Aorta (tissue), 5 donors: ENCODE results near the gene DTX3. TPM values are rescaled to one million over a fixed set of nuclear protein-coding genes. Genes with fewer than 3 reads are reported as not detected.
"Not testable (repeated sequence)": the region's sequence is repeated elsewhere in the genome, so short reads cannot be mapped to it uniquely, and the experiment has no call there.

Source experiments
- ATAC-seq: fragments of 200-7000 bp; cut with Tn5 transposase; one replicate; pipeline ENCODE4 v1.9.1; 2022; ENCODE audit warnings: moderate library complexity; ENCODE audit not compliant: low FRiP score
- DNase-seq, 2 donors: peaks; one replicate each; pipeline ENCODE4 v3.0.0-alpha.2; 2020
- H3K27ac ChIP-seq, 2 donors: one replicate each; pipeline ENCODE4 v1.5.1; 2013; ENCODE audit warnings: low read length in 2 of 2, mild to moderate bottlenecking in 2 of 2, moderate library complexity in 2 of 2, control low read depth in 1 of 2, inconsistent platforms in 1 of 2, low read depth in 1 of 2
- H3K27me3 ChIP-seq, 2 donors: one replicate each; pipeline ENCODE4 v1.6.1; 2013; ENCODE audit warnings: control low read depth in 1 of 2, low read length in 1 of 2, mild to moderate bottlenecking in 1 of 2, moderate library complexity in 1 of 2; ENCODE audit not compliant: insufficient read depth in 2 of 2, control insufficient read depth in 1 of 2
- H3K36me3 ChIP-seq, 2 donors: one replicate each; pipeline ENCODE4 v1.6.1; 2013; ENCODE audit warnings: control low read depth in 1 of 2, low read length in 1 of 2, mild to moderate bottlenecking in 1 of 2; ENCODE audit not compliant: insufficient read depth in 2 of 2, control insufficient read depth in 1 of 2
- H3K4me1 ChIP-seq, 2 donors: one replicate each; pipeline ENCODE4 v1.6.1; 2013; ENCODE audit warnings: low read length in 2 of 2, control low read depth in 1 of 2, mild to moderate bottlenecking in 1 of 2, moderate library complexity in 1 of 2; ENCODE audit not compliant: insufficient read depth in 2 of 2, control insufficient read depth in 1 of 2
- H3K4me3 ChIP-seq, 2 donors: one replicate each; pipeline ENCODE4 v1.5.1; 2013; ENCODE audit warnings: low read length in 2 of 2, control low read depth in 1 of 2, mild to moderate bottlenecking in 1 of 2
- H3K9me3 ChIP-seq: one replicate; pipeline ENCODE4 v1.6.1; 2013; ENCODE audit warnings: mild to moderate bottlenecking, low read length; ENCODE audit not compliant: control insufficient read depth
- WGBS, 2 donors: extraction: QIAGEN DNeasy Blood & Tissue Kit; methylation state at CpG; one replicate each; pipeline ENCODE4 v1.1.7; 2013; 5-methylcytosine and 5-hydroxymethylcytosine counted together
- intact Hi-C, 2 donors: fragments of 100-400 bp; cut with DNase I; formaldehyde crosslinking; loops; one replicate each; pipeline versions ENCODE4 v1.14.2 to v1.15.0; 2022
- polyA plus RNA-seq, 2 donors: library from polyadenylated mRNA; stranded (reverse); fragments of 200-250 nt; gene quantifications; one replicate each; pipeline ENCODE4 v1.2.3, GENCODE V29; 2013
- total RNA-seq, 2 donors: library from RNA; stranded (reverse); fragmentation: NEBNext Ultra II Directional; extraction: Animal tissue kit (Norgen Biotek cat#: 25700); gene quantifications; one replicate each; pipeline ENCODE4 v1.2.1, GENCODE V29; 2021
- donor health status: healthy with polysubstance abuse.
- donor health status: Bipolar disorder and iron deficiency.
- donor health status: DM: no; HTN: no; CAD: no.
- donor health status: DM: no; HTN: no; CAD: no.
- donor health status: DM: yes; HTN: yes; CAD: no.

DTX3 gene
- total and polyA plus RNA-seq, 4 donors, result 14.0 to 123 (median 47.3) TPM

DNA sequence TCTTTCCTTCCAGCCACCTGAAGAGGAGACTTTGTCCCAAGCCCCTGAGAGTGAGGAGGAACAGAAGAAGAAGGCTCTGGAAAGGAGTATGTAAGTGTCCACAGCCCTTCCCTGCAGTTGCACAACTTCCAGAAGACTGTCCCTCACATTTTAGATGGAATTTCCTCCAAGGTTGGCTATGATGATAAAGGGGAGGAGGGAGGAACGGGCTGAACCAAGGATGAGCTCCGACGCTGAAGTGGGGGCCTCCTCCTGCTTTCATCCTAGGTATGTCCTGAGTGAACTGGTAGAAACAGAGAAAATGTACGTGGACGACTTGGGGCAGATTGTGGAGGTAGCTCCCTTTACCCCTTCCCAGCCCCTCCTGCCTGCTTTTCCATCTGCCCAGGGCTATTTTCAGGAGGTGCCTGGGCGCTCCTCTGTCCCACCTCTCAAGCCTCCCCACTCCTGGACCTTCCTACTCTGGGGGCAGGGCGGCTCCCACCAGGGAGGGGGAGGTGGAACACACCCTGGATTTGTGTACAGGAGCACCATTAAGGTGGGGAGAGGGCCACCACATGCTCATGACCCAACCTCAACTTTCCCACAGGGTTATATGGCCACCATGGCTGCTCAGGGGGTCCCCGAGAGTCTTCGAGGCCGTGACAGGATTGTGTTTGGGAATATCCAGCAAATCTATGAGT is 8.9 kb downstream of the DTX3 start:
- Histone ChIP-seq H3K27ac (no peak overlapping the region), H3K9me3 (no peaks in the 10 kb centered on the region), H3K36me3 (peaks cover 0 to 7% of the 10 kb centered on the region in 2 donors), H3K27me3 (no peaks in the 10 kb centered on the region), H3K4me1 (no peaks in the 10 kb centered on the region), H3K4me3 (no peak overlapping the region)
- DNase-seq, result no peak
- no peak for ATAC-seq
- 84 to 89% methylated on average over 10 of the region's 10 CpGs for WGBS, 2 donors
- intact Hi-C loops, result no loop called here

DNA sequence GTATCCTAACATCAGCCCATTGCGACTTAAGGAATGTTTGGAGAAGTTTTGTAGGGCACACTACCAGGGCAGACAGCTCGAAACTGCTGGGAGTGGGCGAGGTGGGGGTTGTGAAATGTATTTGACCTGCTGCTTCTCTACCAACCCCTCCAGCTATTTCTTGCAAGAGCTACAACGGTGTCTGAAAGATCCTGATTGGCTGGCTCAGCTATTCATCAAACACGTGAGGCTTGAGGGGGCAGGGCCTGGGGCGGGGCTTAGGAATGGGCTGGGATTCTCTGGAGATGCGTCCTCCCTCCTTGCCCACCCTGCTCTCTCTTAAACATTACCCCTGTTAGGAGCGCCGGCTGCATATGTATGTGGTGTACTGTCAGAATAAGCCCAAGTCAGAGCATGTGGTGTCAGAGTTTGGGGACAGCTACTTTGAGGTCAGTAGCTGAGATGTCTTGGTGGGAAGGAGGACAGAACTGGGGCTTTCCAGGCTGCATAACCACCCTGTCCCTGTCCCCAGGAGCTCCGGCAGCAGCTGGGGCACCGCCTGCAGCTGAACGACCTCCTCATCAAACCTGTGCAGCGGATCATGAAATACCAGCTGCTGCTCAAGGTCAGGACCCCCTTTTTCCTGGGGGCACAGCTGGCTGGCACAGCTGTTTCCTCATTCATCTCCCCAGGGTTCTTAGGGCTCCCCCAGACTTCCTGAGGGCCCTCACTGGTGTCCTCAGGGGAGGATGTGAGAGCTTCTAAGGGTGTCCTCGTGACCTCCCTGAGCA is 9.7 kb downstream of the DTX3 start:
- no peaks in the 10 kb centered on the region for H3K27me3 ChIP-seq
- H3K27ac ChIP-seq, result no peak overlapping the region
- H3K9me3 ChIP-seq, result no peaks in the 10 kb centered on the region
- no peaks in the 10 kb centered on the region for H3K4me1 ChIP-seq
- intact Hi-C loops, result no loop called here
- WGBS, 2 donors, result 61 to 65% methylated on average over 14 of the region's 14 CpGs
- ATAC-seq (no peak), DNase-seq (no peak)
- peaks cover 0 to 7% of the 10 kb centered on the region in 2 donors for H3K36me3 ChIP-seq
- H3K4me3 ChIP-seq, result no peak overlapping the region

DNA sequence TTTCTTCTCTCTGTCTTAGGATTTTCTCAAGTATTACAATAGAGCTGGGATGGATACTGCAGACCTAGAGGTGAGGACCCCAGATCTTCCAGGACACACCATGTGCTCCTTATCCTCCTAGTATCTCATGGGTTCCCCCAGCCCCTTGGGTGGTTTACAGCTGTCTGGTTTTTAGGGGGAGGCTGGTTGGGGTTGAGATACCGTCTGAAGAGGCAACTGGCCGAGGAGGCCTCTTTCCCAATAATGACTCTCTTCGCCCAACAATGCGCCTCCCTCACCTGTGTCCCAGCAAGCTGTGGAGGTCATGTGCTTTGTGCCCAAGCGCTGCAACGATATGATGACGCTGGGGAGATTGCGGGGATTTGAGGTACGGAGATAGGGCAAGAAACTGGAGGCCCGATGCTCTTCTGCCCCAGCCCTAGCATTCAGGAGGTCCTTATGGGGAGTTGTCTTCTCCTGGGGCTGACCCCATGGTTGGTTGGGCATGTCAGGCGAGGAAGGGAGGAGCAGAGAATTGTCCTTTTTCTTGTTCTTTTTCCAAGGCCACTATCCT is 10.4 kb downstream of the DTX3 start:
- H3K4me3 ChIP-seq, result no peak overlapping the region
- intact Hi-C loops, result no loop called here
- H3K27me3 ChIP-seq, result no peaks in the 10 kb centered on the region
- H3K27ac ChIP-seq, result no peak overlapping the region
- H3K4me1 ChIP-seq, result no peaks in the 10 kb centered on the region
- ATAC-seq (no peak), DNase-seq (no peak)
- H3K9me3 ChIP-seq, result no peaks in the 10 kb centered on the region
- peaks cover 0 to 7% of the 10 kb centered on the region in 2 donors for H3K36me3 ChIP-seq
- WGBS, 2 donors, result 83% methylated on average over 11 of the region's 11 CpGs

DNA sequence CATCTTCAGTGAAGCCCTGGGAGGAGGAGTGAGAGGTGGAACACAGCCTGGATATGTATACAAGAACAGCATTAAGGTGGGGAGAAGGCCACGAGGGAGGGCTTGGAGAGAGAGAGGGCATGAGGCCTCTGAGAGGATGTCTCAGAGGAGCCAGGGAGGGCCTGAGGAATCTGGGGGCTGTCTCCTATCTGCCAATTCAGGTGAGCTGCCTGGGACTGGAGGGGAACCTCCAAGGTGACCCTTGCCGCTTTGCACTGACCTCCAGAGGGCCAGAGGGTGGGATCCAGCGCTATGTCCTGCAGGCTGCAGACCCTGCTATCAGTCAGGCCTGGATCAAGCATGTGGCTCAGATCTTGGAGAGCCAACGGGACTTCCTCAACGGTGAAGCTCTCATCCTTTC is 11.0 kb downstream of the DTX3 start:
- intact Hi-C loops, result no loop called here
- ATAC-seq (no peak), DNase-seq (no peak)
- no peaks in the 10 kb centered on the region for H3K27me3 ChIP-seq
- H3K36me3 ChIP-seq, result peaks cover 0 to 7% of the 10 kb centered on the region in 2 donors
- H3K4me1 ChIP-seq, result no peaks in the 10 kb centered on the region
- H3K27ac ChIP-seq, result no peak overlapping the region
- no peak overlapping the region for H3K4me3 ChIP-seq
- H3K9me3 ChIP-seq, result no peaks in the 10 kb centered on the region
- WGBS, 2 donors, result 86% methylated on average over 5 of the region's 5 CpGs

DNA sequence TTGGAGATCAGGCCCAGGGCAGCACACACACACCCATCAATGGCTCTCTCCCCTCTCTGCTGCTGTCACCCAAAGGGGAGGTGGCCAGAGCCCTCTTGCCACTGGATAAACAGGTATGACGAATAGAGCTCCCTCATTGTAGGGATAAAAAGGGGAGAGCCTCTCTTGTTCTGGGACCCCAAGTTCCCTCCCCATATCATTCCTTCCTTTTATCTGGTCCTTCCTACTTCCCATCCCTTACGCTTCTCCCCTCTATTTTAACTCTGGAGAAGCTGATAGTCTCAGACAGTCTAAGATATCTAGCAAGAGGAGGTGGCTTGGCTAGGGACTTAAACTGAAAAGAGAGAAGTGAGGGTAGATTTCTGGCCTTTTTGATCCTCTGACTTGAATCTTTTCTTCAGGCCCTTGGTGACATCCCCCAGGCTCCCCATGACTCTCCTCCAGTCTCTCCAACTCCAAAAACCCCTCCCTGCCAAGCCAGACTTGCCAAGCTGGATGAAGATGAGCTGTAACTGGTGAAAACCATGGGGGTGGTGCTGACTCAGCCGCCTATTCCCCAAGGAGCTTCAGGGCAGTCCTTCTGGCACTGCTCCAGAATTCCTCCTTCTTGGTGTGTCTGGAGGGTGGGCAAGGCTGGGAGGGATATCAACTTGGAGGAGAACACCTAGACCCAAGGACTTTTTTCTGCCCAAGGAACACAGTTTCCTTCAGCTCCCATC is 11.9 kb downstream of the DTX3 start:
- DNase-seq (no peak), ATAC-seq (no peak)
- Histone ChIP-seq H3K4me3 (no peak overlapping the region), H3K27ac (no peak overlapping the region), H3K27me3 (no peaks in the 10 kb centered on the region), H3K9me3 (no peaks in the 10 kb centered on the region), H3K4me1 (no peaks in the 10 kb centered on the region), H3K36me3 (peaks cover 0 to 7% of the 10 kb centered on the region in 2 donors)
- WGBS, 2 donors, result 71 to 74% methylated on average over 3 of the region's 3 CpGs
- intact Hi-C loops, result no loop called here

DNA sequence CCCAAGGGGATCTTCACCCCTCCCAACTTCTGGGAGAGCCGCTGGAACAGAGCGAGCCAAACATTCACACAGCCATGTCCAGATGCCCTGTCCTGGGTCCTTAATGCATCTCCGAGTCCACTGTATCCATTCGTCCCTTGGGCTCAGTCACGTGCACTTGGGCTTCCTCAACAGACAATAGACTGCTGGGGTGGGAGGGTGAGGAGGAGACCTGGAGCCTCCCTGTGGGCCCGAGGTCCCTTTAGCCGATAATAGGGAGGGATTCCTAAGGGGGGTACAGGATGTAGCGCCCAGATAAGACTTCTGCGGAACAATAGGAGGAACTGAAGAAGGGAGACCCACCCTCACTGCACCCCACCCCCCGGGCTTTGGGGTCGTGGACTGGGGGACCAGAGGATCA is 13.3 kb downstream of the DTX3 start:
- WGBS, 2 donors, result 58 to 64% methylated on average over 11 of the region's 11 CpGs
- Histone ChIP-seq H3K27me3 (no peaks in the 10 kb centered on the region), H3K36me3 (peaks cover 0 to 7% of the 10 kb centered on the region in 2 donors), H3K4me3 (no peak overlapping the region), H3K9me3 (no peaks in the 10 kb centered on the region), H3K27ac (no peak overlapping the region), H3K4me1 (no peaks in the 10 kb centered on the region)
- intact Hi-C loops, result no loop called here
- DNase-seq (no peak), ATAC-seq (no peak)

DNA sequence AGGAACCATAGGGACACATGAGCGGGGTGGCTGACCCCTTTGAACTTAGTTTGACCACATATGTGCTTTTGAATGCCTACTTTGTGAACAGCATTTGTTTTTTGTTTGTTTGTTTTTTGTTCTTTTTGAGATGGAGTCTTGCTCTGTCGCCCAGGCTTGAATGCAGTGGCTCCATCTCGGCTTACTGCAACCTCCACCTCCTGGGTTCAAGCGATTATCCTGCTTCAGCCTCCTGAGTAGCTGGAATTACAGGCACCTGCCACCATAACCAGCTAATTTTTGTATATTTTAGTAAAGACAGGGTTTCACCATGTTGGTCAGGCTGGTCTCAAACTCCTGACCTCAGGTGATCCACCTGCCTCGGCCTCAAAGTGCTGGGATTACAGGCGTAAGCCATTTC is 13.8 kb downstream of the DTX3 start:
- H3K4me1 ChIP-seq, H3K36me3 ChIP-seq, ATAC-seq, H3K4me3 ChIP-seq, H3K27me3 ChIP-seq, DNase-seq, intact Hi-C loops, H3K9me3 ChIP-seq, H3K27ac ChIP-seq: not testable (repeated sequence)
- 94 to 95% methylated on average over 6 of the region's 6 CpGs for WGBS, 2 donors

DNA sequence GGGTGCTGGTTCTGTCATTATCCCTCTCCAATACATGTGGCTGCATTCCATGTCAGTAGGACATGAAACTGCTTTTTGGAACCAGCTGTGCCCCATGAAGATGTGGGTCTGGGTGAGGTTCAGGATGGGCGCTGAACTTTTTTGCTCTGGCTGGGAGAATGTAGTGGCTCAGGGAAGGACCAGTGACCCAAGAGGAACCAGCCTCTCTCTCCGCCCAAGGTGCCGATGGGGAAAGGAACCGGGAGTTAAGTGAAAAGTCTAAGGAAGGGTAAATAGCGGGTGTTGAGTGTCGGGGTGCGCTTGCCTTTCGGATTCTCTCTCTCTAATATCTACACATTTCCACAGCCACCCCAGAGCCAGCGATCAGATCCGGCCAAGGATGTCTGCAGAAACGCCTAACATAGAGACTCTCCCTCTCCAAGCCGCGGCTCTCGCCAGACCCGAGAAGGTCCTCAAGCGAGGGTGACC is 14.4 kb downstream of the DTX3 start:
- intact Hi-C loops, result no loop called here
- Histone ChIP-seq H3K27me3 (no peaks in the 10 kb centered on the region), H3K4me1 (no peaks in the 10 kb centered on the region), H3K36me3 (peaks cover 0 to 7% of the 10 kb centered on the region in 2 donors), H3K4me3 (no peak overlapping the region), H3K9me3 (no peaks in the 10 kb centered on the region), H3K27ac (no peak overlapping the region)
- WGBS, 2 donors, result 83 to 87% methylated on average over 16 of the region's 16 CpGs
- DNase-seq, result no peak
- no peak for ATAC-seq
